Stimulated activated CD4-positive, alpha-beta T cell treated with anti-CD3 and anti-CD28 coated beads, Interleukin-12 subunit alpha, Interleukin-12 subunit beta, amount 100 ng/mL, for 48 hours (primary cell): ENCODE data around the gene NFATC3.

Source experiments
- DNase-seq, 3 donors: peaks; one replicate each; pipeline ENCODE4 v3.0.0-alpha.2; 2020; ENCODE audit warnings: low read depth in 2 of 3, low spot score in 1 of 3

The NFATC3 gene

GRCh38 chr16:68244903-68245853, 160.0 kb downstream of the NFATC3 start, which contains the start of gene PLA2G15:
Gene PLA2G15 (plus strand): TSS chr16:68245373. CDS start chr16:68245427, 54 bp downstream.
- peak; percentile 96 to 98 (median 96) for DNase-seq

DNA sequence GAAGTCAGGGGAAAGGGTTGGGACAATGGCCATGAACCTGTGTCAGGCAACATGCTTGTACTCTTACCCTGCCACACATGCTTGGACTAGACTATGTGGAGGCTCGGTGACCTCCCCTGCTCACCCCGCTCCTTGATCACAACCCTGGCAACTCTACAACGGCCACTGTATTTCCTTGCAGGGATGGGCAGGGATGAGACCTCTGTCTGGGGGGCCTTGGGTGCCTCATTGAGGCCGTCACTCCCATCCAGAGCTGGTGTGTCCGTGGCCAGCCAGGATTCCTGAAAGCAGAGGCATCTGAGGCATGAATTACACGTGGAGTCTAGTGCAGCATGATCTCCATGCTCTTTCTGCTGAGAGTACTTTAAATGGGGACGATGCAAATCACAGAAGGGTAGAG, 161.0 kb downstream of the NFATC3 start:
- DNase-seq = no peak

DNA sequence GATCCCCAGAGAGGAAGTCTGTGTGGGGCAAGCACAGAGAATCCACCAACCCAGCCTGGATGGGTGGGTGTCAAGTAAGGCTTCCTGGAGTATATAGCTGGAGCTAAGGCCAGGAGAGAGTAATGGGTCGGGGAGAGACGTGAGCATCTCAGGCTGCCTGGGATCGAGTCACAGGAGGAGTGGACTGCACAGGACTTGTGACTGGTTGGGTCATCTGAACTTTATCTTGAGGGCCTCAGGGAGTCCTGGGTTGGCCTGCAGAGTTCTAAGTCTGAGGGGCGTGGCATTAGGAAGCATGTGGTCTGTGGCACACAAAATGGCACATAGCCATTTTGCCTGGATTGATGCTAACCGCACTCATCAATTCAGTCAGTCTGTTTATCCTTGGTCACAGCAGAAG, 161.5 kb downstream of the NFATC3 start:
- DNase-seq = no peak

DNA sequence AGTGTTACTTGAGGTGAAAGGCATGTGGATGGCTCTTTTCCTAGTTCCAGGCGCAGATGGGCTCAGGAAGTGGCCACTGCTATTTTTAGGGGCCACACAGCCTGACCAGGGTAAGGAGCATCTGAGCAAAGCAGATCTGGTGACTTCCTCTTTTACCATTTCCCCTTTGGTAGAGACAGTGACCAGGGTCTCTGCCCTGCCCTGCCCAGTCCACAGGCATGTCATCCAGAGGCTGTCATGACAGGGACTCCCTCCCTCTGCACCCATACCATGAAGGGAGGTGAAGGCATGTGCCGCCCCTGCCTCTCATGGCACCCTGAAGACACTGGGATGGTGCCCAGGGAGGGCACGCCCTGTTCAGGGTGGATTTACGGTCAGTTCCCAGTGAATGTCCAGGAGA, 162.2 kb downstream of the NFATC3 start:
- DNase-seq = no peak

DNA sequence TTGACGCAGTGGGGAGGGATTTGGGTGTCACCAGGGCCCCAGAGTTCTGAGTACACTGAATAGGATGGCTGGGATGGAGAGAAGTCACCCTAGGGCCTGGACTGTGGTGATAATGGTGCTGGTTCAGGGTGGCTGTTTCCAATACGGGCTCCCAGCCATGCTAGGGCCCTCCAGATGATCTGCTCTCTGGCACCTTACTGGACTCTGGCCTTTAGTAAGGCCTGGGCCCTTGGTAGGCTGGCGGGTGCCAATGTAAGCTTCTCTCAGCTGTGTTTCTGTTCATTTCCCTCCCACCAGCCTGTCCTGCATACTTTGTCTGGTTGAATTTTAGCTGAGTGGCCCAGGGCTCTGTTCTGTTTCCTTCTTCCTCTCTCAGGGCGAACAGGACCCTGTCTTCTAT, 162.8 kb downstream of the NFATC3 start:
- DNase-seq = no peak

DNA sequence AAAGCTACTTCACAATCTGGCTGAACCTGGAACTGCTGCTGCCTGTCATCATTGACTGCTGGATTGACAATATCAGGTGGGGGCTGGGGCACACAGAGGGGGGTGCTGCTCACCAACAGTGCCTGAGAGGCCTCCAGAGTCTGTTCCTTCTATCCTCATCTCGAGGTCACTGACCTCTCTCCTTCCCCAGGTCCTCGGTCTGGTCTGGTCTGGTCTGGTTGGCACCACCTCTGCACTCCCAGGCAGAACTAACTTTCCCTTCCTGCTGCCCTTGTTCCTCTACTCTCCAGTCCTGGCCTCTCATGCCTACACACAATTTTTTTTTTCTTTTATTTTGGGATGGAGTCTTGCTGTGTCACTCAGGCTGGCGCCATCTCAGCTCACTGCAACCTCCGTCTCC, 164.2 kb downstream of the NFATC3 start:
- DNase-seq = no peak

DNA sequence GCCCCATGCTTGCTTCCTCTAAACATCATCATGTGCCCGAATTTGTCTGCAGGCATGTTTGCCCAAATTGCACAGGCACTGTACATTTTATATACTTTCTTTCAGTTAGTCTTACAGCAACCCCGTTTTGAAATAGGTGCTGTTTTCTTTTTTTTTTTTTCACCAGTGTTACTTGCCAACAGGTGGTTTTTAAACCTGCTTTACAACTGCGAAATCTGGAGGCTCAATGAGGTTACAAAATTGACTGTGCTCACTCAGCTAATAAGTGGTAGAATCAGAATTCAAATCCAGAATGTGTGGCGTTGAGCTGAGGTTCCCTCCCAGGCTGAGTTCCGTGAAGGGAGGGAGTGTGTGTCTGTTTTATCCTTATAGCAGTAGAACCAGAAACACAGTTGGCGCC, 165.8 kb downstream of the NFATC3 start:
- no peak for DNase-seq

DNA sequence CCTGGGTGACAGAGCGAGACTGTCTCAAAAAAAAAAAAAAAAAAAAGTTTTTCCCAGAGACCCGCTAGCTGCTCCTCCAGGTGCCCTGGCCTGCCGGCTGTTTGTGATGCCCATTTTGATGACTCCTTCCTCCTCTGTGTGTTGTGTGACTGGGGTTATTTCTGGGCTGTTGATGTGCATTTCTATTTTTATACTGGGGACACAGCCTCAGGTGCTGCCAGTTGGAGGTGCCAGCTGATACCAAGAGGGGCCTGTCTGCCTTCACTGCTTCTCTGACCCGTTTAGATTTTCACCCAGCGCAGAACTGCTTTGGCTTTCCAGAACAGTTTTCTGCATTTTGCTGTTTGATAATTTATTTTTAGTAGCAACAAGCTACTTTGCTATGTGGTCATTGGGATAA, 166.7 kb downstream of the NFATC3 start:
- DNase-seq = no peak

DNA sequence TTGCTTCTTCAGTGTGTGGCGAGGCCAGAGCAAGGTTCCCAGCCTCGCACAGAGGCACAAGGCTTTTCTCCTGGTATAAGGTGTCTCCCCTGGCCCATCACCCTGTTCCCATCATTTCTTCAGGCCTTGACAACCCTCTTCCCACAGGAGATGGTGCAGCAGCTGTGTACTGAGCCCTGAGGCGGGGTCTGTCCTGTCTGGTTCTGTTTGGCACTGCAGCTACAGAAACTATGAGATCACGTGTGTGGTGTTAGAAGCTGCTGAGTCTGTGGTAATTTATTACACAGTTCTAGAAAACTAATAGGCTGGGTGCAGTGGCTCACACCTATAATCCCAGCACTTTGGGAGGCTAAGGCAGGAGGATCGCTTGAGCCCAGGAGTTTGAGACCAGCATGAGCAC, 167.2 kb downstream of the NFATC3 start:
- DNase-seq = no peak

DNA sequence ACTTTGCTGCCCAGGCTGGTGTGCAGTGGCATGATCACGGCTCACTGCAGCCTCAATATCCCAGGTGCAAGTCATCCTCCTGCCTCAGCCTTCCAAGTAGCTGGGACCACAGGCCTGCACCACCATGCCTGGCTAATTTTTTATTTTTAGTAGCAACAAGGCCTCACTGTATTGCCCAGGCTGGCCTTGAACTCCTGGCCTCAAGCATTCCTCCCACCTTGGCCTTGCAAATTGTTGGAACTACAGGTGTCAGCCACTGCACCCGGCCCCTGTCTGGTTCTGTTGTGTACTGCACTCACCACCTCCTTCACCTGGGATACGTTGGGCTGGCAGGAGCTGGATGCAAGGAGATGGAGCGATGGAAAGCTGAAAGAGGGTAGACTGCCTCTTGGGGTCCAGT, 168.6 kb downstream of the NFATC3 start:
- DNase-seq = no peak

DNA sequence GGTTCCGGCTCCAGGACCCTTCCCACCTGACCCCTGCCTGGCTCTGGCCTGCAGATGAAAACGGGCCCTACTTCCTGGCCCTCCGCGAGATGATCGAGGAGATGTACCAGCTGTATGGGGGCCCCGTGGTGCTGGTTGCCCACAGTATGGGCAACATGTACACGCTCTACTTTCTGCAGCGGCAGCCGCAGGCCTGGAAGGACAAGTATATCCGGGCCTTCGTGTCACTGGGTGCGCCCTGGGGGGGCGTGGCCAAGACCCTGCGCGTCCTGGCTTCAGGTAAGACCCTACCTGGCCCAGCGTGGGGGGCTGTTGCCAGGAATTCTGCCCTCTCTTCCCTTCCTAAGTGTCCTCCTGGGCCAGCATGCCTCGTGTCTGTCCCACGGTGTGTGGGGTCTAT, 170.5 kb downstream of the NFATC3 start:
- no peak for DNase-seq

- DNase-seq = no peak
Measured at GRCh38 chr16:68257251-68257905, 172.2 kb downstream of the NFATC3 start.

- DNase-seq = no peak
Measured at GRCh38 chr16:68257906-68258800, 173.0 kb downstream of the NFATC3 start.

DNA sequence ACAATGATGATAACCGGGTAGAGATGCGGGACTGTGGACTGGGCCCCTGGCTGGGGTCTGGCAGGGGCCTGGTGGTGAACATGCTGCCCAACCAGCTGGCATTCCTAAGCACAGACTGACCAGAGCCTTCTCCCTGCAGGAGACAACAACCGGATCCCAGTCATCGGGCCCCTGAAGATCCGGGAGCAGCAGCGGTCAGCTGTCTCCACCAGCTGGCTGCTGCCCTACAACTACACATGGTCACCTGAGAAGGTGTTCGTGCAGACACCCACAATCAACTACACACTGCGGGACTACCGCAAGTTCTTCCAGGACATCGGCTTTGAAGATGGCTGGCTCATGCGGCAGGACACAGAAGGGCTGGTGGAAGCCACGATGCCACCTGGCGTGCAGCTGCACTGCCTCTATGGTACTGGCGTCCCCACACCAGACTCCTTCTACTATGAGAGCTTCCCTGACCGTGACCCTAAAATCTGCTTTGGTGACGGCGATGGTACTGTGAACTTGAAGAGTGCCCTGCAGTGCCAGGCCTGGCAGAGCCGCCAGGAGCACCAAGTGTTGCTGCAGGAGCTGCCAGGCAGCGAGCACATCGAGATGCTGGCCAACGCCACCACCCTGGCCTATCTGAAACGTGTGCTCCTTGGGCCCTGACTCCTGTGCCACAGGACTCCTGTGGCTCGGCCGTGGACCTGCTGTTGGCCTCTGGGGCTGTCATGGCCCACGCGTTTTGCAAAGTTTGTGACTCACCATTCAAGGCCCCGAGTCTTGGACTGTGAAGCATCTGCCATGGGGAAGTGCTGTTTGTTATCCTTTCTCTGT, 174.0 kb downstream of the NFATC3 start:
- no peak for DNase-seq

GRCh38 chr16:68263559-68264127, 178.5 kb downstream of the NFATC3 start:
- no peak for DNase-seq

DNA sequence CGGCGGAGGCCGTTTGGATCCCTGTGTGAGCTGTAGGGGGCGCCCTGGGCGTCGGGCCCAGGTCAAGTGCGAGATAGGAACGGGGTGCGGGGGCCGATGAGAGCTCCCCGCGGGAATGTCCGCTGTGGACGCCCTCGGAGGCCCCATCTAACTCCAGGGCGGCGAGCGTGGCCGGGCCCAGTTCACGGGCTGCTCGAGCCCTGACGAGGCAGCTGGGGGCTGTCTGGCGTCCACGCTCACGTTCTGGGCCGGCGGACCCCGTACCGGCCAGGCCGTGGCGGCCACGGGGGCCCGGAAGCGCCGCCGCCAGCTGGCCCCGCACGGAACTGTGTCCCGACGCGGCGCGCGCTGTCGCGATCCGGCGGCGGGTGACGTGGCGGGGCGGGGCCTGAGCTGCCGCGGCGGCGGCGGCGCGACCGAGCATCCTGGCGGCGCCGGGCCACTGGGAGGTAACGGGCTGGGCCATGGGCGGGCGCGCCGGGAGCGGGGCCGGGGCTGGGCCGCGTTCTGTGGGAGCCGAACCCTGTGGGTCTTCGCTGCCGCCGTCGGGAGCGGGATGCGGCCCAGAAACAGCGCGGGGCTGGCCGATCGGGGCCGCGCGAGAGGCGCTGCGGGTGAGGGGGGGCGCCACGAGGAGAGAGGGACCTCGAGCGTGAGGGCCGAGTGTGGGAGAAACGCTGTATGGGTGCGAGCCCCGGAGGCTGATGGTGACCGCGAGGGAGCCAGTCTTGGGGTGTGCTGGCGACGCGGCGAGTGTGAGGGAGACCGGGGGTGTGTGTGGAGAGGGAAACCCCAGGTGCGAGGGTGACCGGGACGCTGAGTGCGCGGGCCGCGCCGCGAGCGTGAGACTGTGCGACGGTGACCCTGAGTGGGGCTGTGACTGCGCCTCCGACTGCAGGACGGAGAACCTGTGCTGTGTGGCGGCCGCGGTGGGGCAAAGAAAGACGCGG, 179.2 kb downstream of the NFATC3 start, which contains the start of gene SLC7A6:
Gene SLC7A6 (plus strand): TSS at position 399 of the 950 bp plus-strand sequence. CDS start 10,201 bp downstream, outside the sequence.
- DNase-seq = peak; percentile 79 to 84 (median 82)

DNA sequence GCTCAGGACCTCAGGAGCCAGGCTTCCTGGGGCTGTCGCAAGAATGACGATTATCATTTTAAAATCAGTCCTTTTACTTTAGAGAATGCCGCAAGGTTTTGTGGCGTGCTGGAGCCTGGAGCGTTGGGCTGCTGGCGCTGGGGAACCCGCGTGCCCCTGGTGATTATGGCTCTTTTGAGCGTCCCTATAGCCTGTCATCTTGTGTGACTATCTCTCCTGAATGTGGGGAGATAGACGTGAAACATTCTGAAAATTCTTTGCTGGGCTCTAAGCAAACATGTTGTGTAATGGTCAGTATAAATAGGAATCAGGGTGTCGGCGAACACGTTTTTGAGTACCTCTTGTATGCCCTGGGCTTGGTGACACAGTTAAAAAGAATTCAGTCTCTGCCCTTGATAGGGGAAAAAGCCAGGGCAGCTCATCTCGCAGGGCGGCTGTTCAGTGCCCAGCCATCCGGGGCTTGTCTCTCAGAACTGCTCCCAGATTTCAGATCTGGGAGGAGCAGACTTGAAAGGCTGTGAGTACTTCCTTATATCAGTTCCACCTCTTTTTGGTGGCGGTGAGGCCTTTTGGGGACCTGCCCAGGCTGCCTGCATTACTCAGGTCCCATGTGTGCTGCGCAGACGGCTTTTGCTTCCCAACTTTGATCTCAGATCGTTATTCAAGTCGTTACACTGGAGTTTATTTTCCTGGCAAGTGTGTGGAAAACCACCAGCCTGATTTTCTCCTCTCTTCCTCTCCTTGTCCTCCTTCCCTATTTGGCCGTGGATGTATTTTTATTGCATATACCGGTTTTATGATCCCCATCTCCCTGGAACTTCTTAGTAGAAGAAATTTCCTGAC, 180.1 kb downstream of the NFATC3 start:
- DNase-seq = peak; percentile 38 to 46 (median 43)
